Stimulated activated CD8-positive, alpha-beta memory T cell treated with anti-CD3 and anti-CD28 coated beads, Interleukin-2, amount 100 ng/mL, for 1 hour (primary cell): Measurements from ENCODE around the gene ITPRID1.
"Not testable (repeated sequence)": the region's sequence is repeated elsewhere in the genome, so short reads cannot be mapped to it uniquely, and the experiment has no call there.

Experiments used
- DNase-seq, 2 donors: peaks; one replicate each; pipeline ENCODE4 v3.0.0-alpha.2; 2020; ENCODE audit warnings: low read depth in 2 of 2

ITPRID1 gene

GRCh38 chr7:31516680-31517502, 3.0 kb downstream of the ITPRID1 start:
- DNase-seq, result no peak

GRCh38 chr7:31517513-31517912, 3.6 kb downstream of the ITPRID1 start:
- no peak for DNase-seq

- DNase-seq, result no peak
Observed at GRCh38 chr7:31518766-31519165, 4.9 kb downstream of the ITPRID1 start.

- no peak for DNase-seq
Observed at GRCh38 chr7:31521336-31522010, 7.6 kb downstream of the ITPRID1 start.

- DNase-seq, result no peak
Observed at GRCh38 chr7:31526864-31527263, 13.0 kb downstream of the ITPRID1 start.

GRCh38 chr7:31529103-31529502, 15.2 kb downstream of the ITPRID1 start:
- DNase-seq, result no peak

GRCh38 chr7:31540651-31541185, 26.8 kb downstream of the ITPRID1 start:
- DNase-seq, result not testable (repeated sequence)

- DNase-seq, result no peak
Observed at GRCh38 chr7:31545549-31545948, 31.7 kb downstream of the ITPRID1 start.

GRCh38 chr7:31549611-31550010, 35.7 kb downstream of the ITPRID1 start:
- DNase-seq, result no peak

- DNase-seq, result no peak
Observed at GRCh38 chr7:31550432-31550831, 36.5 kb downstream of the ITPRID1 start.

GRCh38 chr7:31553661-31554081, 39.8 kb downstream of the ITPRID1 start:
- no peak for DNase-seq

GRCh38 chr7:31562002-31562401, 48.1 kb downstream of the ITPRID1 start:
- DNase-seq, result no peak

GRCh38 chr7:31563522-31563921, 49.6 kb downstream of the ITPRID1 start:
- no peak for DNase-seq

- no peak for DNase-seq
Observed at GRCh38 chr7:31563951-31564350, 50.1 kb downstream of the ITPRID1 start.

- no peak for DNase-seq
Observed at GRCh38 chr7:31564661-31565060, 50.8 kb downstream of the ITPRID1 start.

- no peak for DNase-seq
Observed at GRCh38 chr7:31569528-31569927, 55.6 kb downstream of the ITPRID1 start.

- DNase-seq, result no peak
Observed at GRCh38 chr7:31583526-31583925, 69.6 kb downstream of the ITPRID1 start.

- no peak for DNase-seq
Observed at GRCh38 chr7:31583942-31584341, 70.1 kb downstream of the ITPRID1 start.

GRCh38 chr7:31595390-31595789, 81.5 kb downstream of the ITPRID1 start:
- no peak for DNase-seq

- no peak for DNase-seq
Observed at GRCh38 chr7:31602041-31602625, 88.2 kb downstream of the ITPRID1 start.

GRCh38 chr7:31603046-31603445, 89.2 kb downstream of the ITPRID1 start:
- no peak for DNase-seq

- DNase-seq, result no peak
Observed at GRCh38 chr7:31613604-31614003, 99.7 kb downstream of the ITPRID1 start.

- DNase-seq, result no peak
Observed at GRCh38 chr7:31633467-31633866, 119.6 kb downstream of the ITPRID1 start.
